B cell (primary cell): ENCODE data around the gene MINPP1. TPM values are rescaled to one million over a fixed set of nuclear protein-coding genes. Genes with fewer than 3 reads are reported as not detected.

Experiments
- ATAC-seq: fragments of 200-7000 bp; cut with Tn5 transposase; one replicate; pipeline ENCODE4 v1.10.0; 2021; ENCODE audit warnings: low read depth, mild to moderate bottlenecking, moderate number of reproducible peaks, moderate library complexity
- CTCF ChIA-PET: fragments of 350-600 bp; sonication (Branson Sonifier 250); formaldehyde crosslinking; loops from one replicate; lab custom pipeline; 2021; ENCODE audit warnings: antibody characterized with exemption, inconsistent platforms; lab: Charles Lee
- POLR2A ChIA-PET: fragments of 350-600 bp; sonication (Branson Sonifier 250); formaldehyde crosslinking; loops from one replicate; lab custom pipeline; 2021; ENCODE audit warnings: antibody characterized with exemption; lab: Charles Lee
- DNase-seq: peaks from one replicate; pipeline ENCODE4 v3.0.0; 2013
- H2AFZ ChIP-seq: 2 replicates; pipeline ENCODE4 v1.6.1; 2012; ENCODE audit warnings: mild to moderate bottlenecking, low read depth, low read length; ENCODE audit not compliant: insufficient read depth, poor library complexity, severe bottlenecking
- H3K27ac ChIP-seq, 2 donors: 1 replicate in 1 of 2; 2 replicates in 1 of 2; pipeline ENCODE4 v1.5.1; 2012 to 2013; ENCODE audit warnings: low read length in 2 of 2, mild to moderate bottlenecking in 2 of 2, moderate library complexity in 1 of 2
- H3K27me3 ChIP-seq, 4 experiments: fragments of 200-600 bp in 1 of 4; sonication (generic) in 1 of 4; replicated peaks in 1 of 4; 1 replicate in 2 of 4; 2 replicates in 2 of 4; pipeline versions ENCODE4 v1.6.1 to v1.7.0; 2013 to 2016; ENCODE audit warnings: low read length in 3 of 4, mild to moderate bottlenecking in 2 of 4, mixed read lengths in 1 of 4, moderate library complexity in 1 of 4; ENCODE audit not compliant: insufficient read depth in 4 of 4, control insufficient read depth in 3 of 4; ENCODE audit errors: control extremely low read depth in 1 of 4
- H3K36me3 ChIP-seq, 2 experiments: replicated peaks in 1 of 2; 1 replicate in 1 of 2; 2 replicates in 1 of 2; pipeline versions ENCODE4 v1.6.1 to v1.7.1; 2013; ENCODE audit warnings: low read length in 1 of 2; ENCODE audit not compliant: insufficient read depth in 2 of 2, control insufficient read depth in 1 of 2; ENCODE audit errors: control extremely low read depth in 1 of 2, extremely low read depth in 1 of 2
- H3K4me1 ChIP-seq, 2 donors: fragments of 200-600 bp in 1 of 2; sonication (generic) in 1 of 2; 1 replicate in 1 of 2; 2 replicates in 1 of 2; pipeline versions ENCODE4 v1.5.1 to v1.6.1; 2013 to 2017; ENCODE audit warnings: low read length in 2 of 2; ENCODE audit not compliant: control insufficient read depth in 2 of 2, insufficient read depth in 2 of 2
- H3K4me2 ChIP-seq: replicated peaks from 2 replicates; pipeline ENCODE3; 2012; ENCODE audit warnings: mild to moderate bottlenecking, low read depth, low read length; ENCODE audit not compliant: poor library complexity, severe bottlenecking
- H3K4me3 ChIP-seq, 5 experiments: fragments of 200-600 bp in 1 of 5; sonication (generic) in 1 of 5; 1 replicate in 3 of 5; 2 replicates in 2 of 5; pipeline versions ENCODE4 v1.5.1 to v1.7.0; 2011 to 2016; ENCODE audit warnings: low read length in 4 of 5, mild to moderate bottlenecking in 4 of 5, low read depth in 2 of 5, control low read depth in 1 of 5, moderate library complexity in 1 of 5; ENCODE audit not compliant: insufficient read depth in 1 of 5; ENCODE audit errors: control extremely low read depth in 1 of 5, extremely low read depth in 1 of 5
- H3K79me2 ChIP-seq: fragments of 200-600 bp; sonication (generic); one replicate; pipeline ENCODE4 v1.6.0; 2016; ENCODE audit warnings: low read length; ENCODE audit not compliant: control insufficient read depth, insufficient read depth
- H3K9ac ChIP-seq: fragments of 200-600 bp; sonication (generic); 2 replicates; pipeline ENCODE4 v1.6.1; 2017; ENCODE audit warnings: mild to moderate bottlenecking, low read length, moderate library complexity
- H3K9me3 ChIP-seq, 3 donors: one replicate each; pipeline versions ENCODE4 v1.6.1 to v1.7.1; 2013; ENCODE audit warnings: low read length in 2 of 3; ENCODE audit not compliant: control insufficient read depth in 2 of 3, insufficient read depth in 1 of 3; ENCODE audit errors: control extremely low read depth in 1 of 3
- H4K20me1 ChIP-seq: 2 replicates; pipeline ENCODE4 v1.6.0; 2012; ENCODE audit warnings: mild to moderate bottlenecking, low read length; ENCODE audit not compliant: insufficient read depth, control insufficient read depth, poor library complexity, severe bottlenecking
- H3K27ac Mint-ChIP-seq: one replicate; pipeline ENCODE4 v1.8.0; 2021; ENCODE audit warnings: mixed read lengths
- H3K27me3 Mint-ChIP-seq: one replicate; pipeline ENCODE4 v1.8.0; 2021; ENCODE audit warnings: mixed read lengths
- H3K4me1 Mint-ChIP-seq: one replicate; pipeline ENCODE4 v1.8.0; 2021; ENCODE audit warnings: mixed read lengths
- H3K4me3 Mint-ChIP-seq: one replicate; pipeline ENCODE4 v1.8.0; 2021; ENCODE audit warnings: mixed read lengths
- H3K9me3 Mint-ChIP-seq: one replicate; pipeline ENCODE4 v1.8.0; 2022; ENCODE audit warnings: mixed read lengths; ENCODE audit not compliant: insufficient read depth
- EZH2 ChIP-seq: IDR thresholded peaks from 2 replicates; pipeline ENCODE4 v1.6.1; 2012; ENCODE audit warnings: borderline replicate concordance, low read depth, mild to moderate bottlenecking, moderate library complexity, low read length; ENCODE audit not compliant: insufficient read depth, poor library complexity, severe bottlenecking
- WGBS: methylation state at CpG from one replicate; pipeline ENCODE4 v1.1.5; 2013; ENCODE audit warnings: missing lambda C conversion rate; ENCODE audit not compliant: insufficient coverage; 5-methylcytosine and 5-hydroxymethylcytosine counted together
- intact Hi-C: fragments of 100-400 bp; cut with micrococcal nuclease; formaldehyde crosslinking; loops from one replicate; pipeline ENCODE4 v1.10.0; 2022
- polyA plus RNA-seq: library from polyadenylated mRNA; depleted of rRNA; stranded (reverse); fragments of >200 nt; gene quantifications from 2 replicates; pipeline ENCODE4 v1.2.3, GENCODE V29; 2012
- total RNA-seq, 2 donors: library from RNA; stranded (reverse); fragments of 120-200 nt in 1 of 2; gene quantifications; 1 replicate in 1 of 2; 2 replicates in 1 of 2; pipeline versions ENCODE4 v1.2.3 to v1.2.4, GENCODE V29; 2013 to 2022
- TF ChIP-seq, protein P1 (sequence below): fragments of 200-600 bp; IDR thresholded peaks from one replicate; pipeline ENCODE4 v1.8.0; 2022; ENCODE audit warnings: antibody characterized with exemption, mild to moderate bottlenecking

The MINPP1 gene
- total and polyA plus RNA-seq, 2 donors (not counting 1 experiment from before 2014, with no cell fraction given) = 2.7 to 9.4 TPM

DNA sequence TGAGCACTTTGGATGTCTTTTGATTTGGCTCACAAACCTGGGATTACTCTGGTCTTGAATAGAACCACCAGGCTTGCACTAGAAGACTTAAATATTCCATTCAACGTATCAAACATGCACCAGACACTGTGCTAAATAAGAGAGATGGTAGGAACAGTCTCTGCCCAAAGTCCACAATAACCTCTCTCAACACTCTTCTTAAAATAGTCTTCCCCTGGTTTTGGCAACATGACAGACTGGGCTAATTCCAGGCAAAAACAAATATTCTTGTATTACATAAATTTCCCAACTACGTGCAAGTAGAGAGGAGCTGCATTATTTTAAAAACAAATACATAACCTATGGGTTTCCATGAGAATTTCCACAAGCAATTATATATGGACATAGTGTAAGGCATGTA is 90.2 kb downstream of the MINPP1 start:
- intact Hi-C loops = no loop called here
- H3K27me3 ChIP-seq = no peaks in the 10 kb centered on the region
- TF ChIP-seq, protein P1, sequence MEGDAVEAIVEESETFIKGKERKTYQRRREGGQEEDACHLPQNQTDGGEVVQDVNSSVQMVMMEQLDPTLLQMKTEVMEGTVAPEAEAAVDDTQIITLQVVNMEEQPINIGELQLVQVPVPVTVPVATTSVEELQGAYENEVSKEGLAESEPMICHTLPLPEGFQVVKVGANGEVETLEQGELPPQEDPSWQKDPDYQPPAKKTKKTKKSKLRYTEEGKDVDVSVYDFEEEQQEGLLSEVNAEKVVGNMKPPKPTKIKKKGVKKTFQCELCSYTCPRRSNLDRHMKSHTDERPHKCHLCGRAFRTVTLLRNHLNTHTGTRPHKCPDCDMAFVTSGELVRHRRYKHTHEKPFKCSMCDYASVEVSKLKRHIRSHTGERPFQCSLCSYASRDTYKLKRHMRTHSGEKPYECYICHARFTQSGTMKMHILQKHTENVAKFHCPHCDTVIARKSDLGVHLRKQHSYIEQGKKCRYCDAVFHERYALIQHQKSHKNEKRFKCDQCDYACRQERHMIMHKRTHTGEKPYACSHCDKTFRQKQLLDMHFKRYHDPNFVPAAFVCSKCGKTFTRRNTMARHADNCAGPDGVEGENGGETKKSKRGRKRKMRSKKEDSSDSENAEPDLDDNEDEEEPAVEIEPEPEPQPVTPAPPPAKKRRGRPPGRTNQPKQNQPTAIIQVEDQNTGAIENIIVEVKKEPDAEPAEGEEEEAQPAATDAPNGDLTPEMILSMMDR = no peak
- TF ChIP-seq EZH2 = no peak
- no peak overlapping the region for H3K27ac ChIP-seq
- DNase-seq (no peak), ATAC-seq (no peak)
- H2AFZ ChIP-seq = no peak overlapping the region
- H3K4me3 ChIP-seq = no peak overlapping the region
- H4K20me1 ChIP-seq = no peaks in the 10 kb centered on the region
- no peaks in the 10 kb centered on the region for H3K79me2 ChIP-seq
- H3K27me3 Mint-ChIP-seq = peaks cover 6% of the 10 kb centered on the region
- no CpG with 5 or more reads among the region's 2 CpGs for WGBS
- H3K9ac ChIP-seq = no peak overlapping the region
- no peaks in the 10 kb centered on the region for H3K9me3 ChIP-seq
- H3K4me3 Mint-ChIP-seq = no peak overlapping the region
- H3K4me1 ChIP-seq = peaks cover 7 to 12% of the 10 kb centered on the region in 2 donors
- POLR2A ChIA-PET = no interaction called here
- H3K4me1 Mint-ChIP-seq = peaks cover 9% of the 10 kb centered on the region
- no peak overlapping the region for H3K27ac Mint-ChIP-seq
- CTCF ChIA-PET = no interaction called here
- H3K4me2 ChIP-seq = no peak overlapping the region
- H3K36me3 ChIP-seq = no peaks in the 10 kb centered on the region
- no peaks in the 10 kb centered on the region for H3K9me3 Mint-ChIP-seq

DNA sequence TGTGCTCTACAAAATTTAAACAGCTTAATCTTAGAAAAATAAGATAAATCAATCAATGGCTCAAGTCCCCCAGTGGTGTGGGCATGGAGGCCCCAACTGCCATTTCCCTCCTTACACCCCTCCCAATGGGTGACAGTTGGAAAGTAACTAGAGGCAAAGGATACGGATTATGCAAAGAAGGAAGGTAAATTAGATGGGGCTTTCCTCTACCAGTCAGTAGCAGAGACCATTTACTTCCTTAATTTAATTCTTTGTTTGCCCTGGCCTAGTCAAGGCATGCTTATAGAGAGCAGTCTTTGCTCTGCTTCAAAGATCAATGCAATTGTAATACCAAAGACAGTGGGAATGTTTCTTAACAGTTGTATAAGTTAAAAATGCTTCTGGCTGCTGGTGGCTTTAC is 91.7 kb downstream of the MINPP1 start:
- no CpG with 5 or more reads among the region's 1 CpG for WGBS
- peak overlapping the region; percentile 30 for H2AFZ ChIP-seq
- no peak overlapping the region for H3K4me3 ChIP-seq
- H3K4me1 ChIP-seq = peaks cover 7 to 12% of the 10 kb centered on the region in 2 donors
- no peaks in the 10 kb centered on the region for H3K36me3 ChIP-seq
- H3K79me2 ChIP-seq = no peaks in the 10 kb centered on the region
- intact Hi-C loops = no loop called here
- H3K4me2 ChIP-seq = peak overlapping the region; percentile 4
- Mint-ChIP-seq H3K27me3 (peaks cover 6% of the 10 kb centered on the region), H3K4me1 (peaks cover 9% of the 10 kb centered on the region), H3K9me3 (no peaks in the 10 kb centered on the region), H3K27ac (no peak overlapping the region), H3K4me3 (no peak overlapping the region)
- no peak overlapping the region for H3K9ac ChIP-seq
- no peaks in the 10 kb centered on the region for H3K9me3 ChIP-seq
- ATAC-seq = peak; percentile 43
- POLR2A ChIA-PET = no interaction called here
- CTCF ChIA-PET = no interaction called here
- no peaks in the 10 kb centered on the region for H4K20me1 ChIP-seq
- H3K27ac ChIP-seq = peak overlapping the region in 1 of 2 donors; percentile 3
- DNase-seq = peak; percentile 36
- no peaks in the 10 kb centered on the region for H3K27me3 ChIP-seq
- TF ChIP-seq EZH2 = no peak
- TF ChIP-seq, protein P1 = no peak
